Astrocyte (in vitro differentiated cells and primary cell): ENCODE data around the gene ADAMTS16. TPM values are rescaled to one million over a fixed set of nuclear protein-coding genes. Genes with fewer than 3 reads are reported as not detected.

Source experiments
- DNase-seq: peaks from one replicate; pipeline ENCODE4 v3.0.0-alpha.2; 2010; ENCODE audit warnings: low read depth
- FAIRE-seq: peaks from 2 replicates; lab custom pipeline; 2011; peaks lifted over from hg19 to GRCh38; lab: Jason Lieb, UNC
- H2AFZ ChIP-seq: 2 replicates; pipeline ENCODE4 v1.6.0; 2012; ENCODE audit warnings: low read depth, low read length, inconsistent platforms
- H3K27ac ChIP-seq: 2 replicates; pipeline ENCODE4 v1.5.1; 2011; ENCODE audit warnings: low read depth, low read length, inconsistent platforms
- H3K27me3 ChIP-seq: 2 replicates; pipeline ENCODE4 v1.6.0; 2011; ENCODE audit warnings: low read length, inconsistent platforms; ENCODE audit not compliant: insufficient read depth
- H3K36me3 ChIP-seq: 2 replicates; pipeline ENCODE4 v1.5.1; 2011; ENCODE audit warnings: low read length, inconsistent platforms; ENCODE audit not compliant: insufficient read depth
- H3K4me1 ChIP-seq: 2 replicates; pipeline ENCODE4 v1.5.1; 2011; ENCODE audit warnings: low read length, inconsistent platforms; ENCODE audit not compliant: insufficient read depth
- H3K4me2 ChIP-seq: 2 replicates; pipeline ENCODE4 v1.6.0; 2012; ENCODE audit warnings: low read length, inconsistent platforms
- H3K4me3 ChIP-seq: 2 replicates; pipeline ENCODE4 v1.5.1; 2011; ENCODE audit warnings: low read depth, mild to moderate bottlenecking, low read length, inconsistent platforms; ENCODE audit not compliant: insufficient read depth
- H3K79me2 ChIP-seq: 2 replicates; pipeline ENCODE4 v1.6.0; 2012; ENCODE audit warnings: mild to moderate bottlenecking, low read length, inconsistent platforms; ENCODE audit not compliant: insufficient read depth
- H3K9ac ChIP-seq: 2 replicates; pipeline ENCODE4 v1.6.0; 2012; ENCODE audit warnings: mild to moderate bottlenecking, low read length, inconsistent platforms
- H3K9me3 ChIP-seq: 2 replicates; pipeline ENCODE4 v1.5.1; 2012; ENCODE audit warnings: low read depth, mild to moderate bottlenecking, low read length, inconsistent platforms; ENCODE audit not compliant: insufficient read depth
- H4K20me1 ChIP-seq: 2 replicates; pipeline ENCODE4 v1.6.0; 2012; ENCODE audit warnings: low read length, inconsistent platforms; ENCODE audit not compliant: insufficient read depth
- H3K27ac Mint-ChIP-seq: one replicate; pipeline ENCODE4 v1.8.0; 2021; ENCODE audit warnings: mild to moderate bottlenecking, mixed read lengths; ENCODE audit not compliant: unreplicated experiment
- H3K27me3 Mint-ChIP-seq: one replicate; pipeline ENCODE4 v1.8.0; 2021; ENCODE audit warnings: low read depth, mixed read lengths; ENCODE audit not compliant: unreplicated experiment
- H3K36me3 Mint-ChIP-seq: one replicate; pipeline ENCODE4 v1.8.0; 2021; ENCODE audit warnings: low read depth, mixed read lengths; ENCODE audit not compliant: unreplicated experiment
- H3K4me1 Mint-ChIP-seq: one replicate; pipeline ENCODE4 v1.8.0; 2021; ENCODE audit warnings: low read depth, mixed read lengths; ENCODE audit not compliant: unreplicated experiment
- H3K4me3 Mint-ChIP-seq: one replicate; pipeline ENCODE4 v1.8.0; 2021; ENCODE audit warnings: mild to moderate bottlenecking, moderate library complexity, mixed read lengths; ENCODE audit not compliant: unreplicated experiment
- H3K9me3 Mint-ChIP-seq: one replicate; pipeline ENCODE4 v1.8.0; 2021; ENCODE audit warnings: mild to moderate bottlenecking, mixed read lengths; ENCODE audit not compliant: unreplicated experiment
- EZH2 ChIP-seq: IDR thresholded peaks from 2 replicates; pipeline ENCODE4 v1.6.1; 2012; ENCODE audit warnings: mild to moderate bottlenecking, low read length, inconsistent platforms; ENCODE audit not compliant: insufficient read depth
- total RNA-seq: library from RNA; stranded (reverse); gene quantifications from 2 replicates; pipeline ENCODE4 v1.2.1, GENCODE V29; 2021
- TF ChIP-seq, protein P1 (sequence below): IDR thresholded peaks from 2 replicates; pipeline ENCODE4 v1.5.1; 2011; ENCODE audit warnings: low read depth, mild to moderate bottlenecking, inconsistent platforms, low read length, moderate library complexity; ENCODE audit not compliant: insufficient read depth

The ADAMTS16 gene
- total RNA-seq, 1 donor from 2014 or later = 5.7 TPM

DNA sequence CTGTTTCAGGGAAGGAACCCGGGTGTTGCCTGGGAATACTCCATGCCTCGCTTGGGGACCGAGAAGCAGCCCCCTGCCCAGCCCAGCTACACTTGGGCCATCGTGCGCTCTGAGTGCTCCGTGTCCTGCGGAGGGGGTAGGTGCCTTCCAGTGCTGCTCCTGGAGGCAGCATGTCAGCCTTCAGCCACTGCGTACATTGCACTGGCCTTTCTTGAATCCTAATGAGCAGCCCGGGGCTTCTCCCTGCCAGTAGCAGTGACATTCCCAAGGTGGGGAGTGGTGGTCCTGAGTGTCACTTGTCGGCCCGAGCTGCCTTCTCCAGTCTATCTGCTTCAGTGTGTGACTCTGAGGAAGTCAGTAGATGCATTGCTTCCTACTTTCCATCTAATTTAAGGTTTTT lies 101.9 kb downstream of the ADAMTS16 start:
- H4K20me1 ChIP-seq = no peaks in the 10 kb centered on the region
- H3K9ac ChIP-seq = no peak overlapping the region
- Mint-ChIP-seq H3K27me3 (peaks cover 5% of the 10 kb centered on the region), H3K4me3 (no peak overlapping the region), H3K9me3 (peaks cover 8% of the 10 kb centered on the region), H3K36me3 (peaks cover 33% of the 10 kb centered on the region), H3K27ac (no peak overlapping the region), H3K4me1 (no peaks in the 10 kb centered on the region)
- H3K4me1 ChIP-seq = no peaks in the 10 kb centered on the region
- H3K27me3 ChIP-seq = no peaks in the 10 kb centered on the region
- no peak overlapping the region for H3K4me3 ChIP-seq
- no peaks in the 10 kb centered on the region for H3K9me3 ChIP-seq
- H3K36me3 ChIP-seq = peaks cover 12% of the 10 kb centered on the region
- DNase-seq (no peak), FAIRE-seq (no peak)
- TF ChIP-seq, protein P1, sequence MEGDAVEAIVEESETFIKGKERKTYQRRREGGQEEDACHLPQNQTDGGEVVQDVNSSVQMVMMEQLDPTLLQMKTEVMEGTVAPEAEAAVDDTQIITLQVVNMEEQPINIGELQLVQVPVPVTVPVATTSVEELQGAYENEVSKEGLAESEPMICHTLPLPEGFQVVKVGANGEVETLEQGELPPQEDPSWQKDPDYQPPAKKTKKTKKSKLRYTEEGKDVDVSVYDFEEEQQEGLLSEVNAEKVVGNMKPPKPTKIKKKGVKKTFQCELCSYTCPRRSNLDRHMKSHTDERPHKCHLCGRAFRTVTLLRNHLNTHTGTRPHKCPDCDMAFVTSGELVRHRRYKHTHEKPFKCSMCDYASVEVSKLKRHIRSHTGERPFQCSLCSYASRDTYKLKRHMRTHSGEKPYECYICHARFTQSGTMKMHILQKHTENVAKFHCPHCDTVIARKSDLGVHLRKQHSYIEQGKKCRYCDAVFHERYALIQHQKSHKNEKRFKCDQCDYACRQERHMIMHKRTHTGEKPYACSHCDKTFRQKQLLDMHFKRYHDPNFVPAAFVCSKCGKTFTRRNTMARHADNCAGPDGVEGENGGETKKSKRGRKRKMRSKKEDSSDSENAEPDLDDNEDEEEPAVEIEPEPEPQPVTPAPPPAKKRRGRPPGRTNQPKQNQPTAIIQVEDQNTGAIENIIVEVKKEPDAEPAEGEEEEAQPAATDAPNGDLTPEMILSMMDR = no peak
- TF ChIP-seq EZH2 = no peak
- no peak overlapping the region for H3K27ac ChIP-seq
- H3K79me2 ChIP-seq = no peaks in the 10 kb centered on the region
- no peak overlapping the region for H2AFZ ChIP-seq
- H3K4me2 ChIP-seq = no peak overlapping the region

DNA sequence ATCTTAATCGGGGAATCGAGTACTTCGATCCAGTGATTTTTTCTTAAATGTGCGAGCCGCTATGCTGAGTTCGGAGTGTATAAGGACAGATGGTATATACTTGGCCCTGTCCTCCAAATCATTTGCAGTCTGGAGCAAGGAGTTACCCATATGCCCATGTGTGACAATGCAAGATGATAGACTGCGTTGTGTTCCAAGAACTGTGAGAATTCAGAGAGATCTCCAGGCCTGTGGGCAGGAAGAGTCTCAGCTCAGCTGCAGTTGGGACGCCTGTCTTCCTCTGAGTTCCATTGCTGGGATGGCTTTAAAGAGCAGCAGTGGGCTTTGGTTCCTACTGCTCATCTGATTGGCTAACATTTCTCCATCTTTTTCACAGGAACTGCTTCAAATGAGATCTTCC lies 106.6 kb downstream of the ADAMTS16 start:
- Mint-ChIP-seq H3K27me3 (peaks cover 10% of the 10 kb centered on the region), H3K27ac (no peak overlapping the region), H3K4me3 (no peak overlapping the region), H3K36me3 (peaks cover 16% of the 10 kb centered on the region), H3K9me3 (peaks cover 9% of the 10 kb centered on the region), H3K4me1 (peaks cover 2% of the 10 kb centered on the region)
- H3K4me2 ChIP-seq = no peak overlapping the region
- H3K4me1 ChIP-seq = no peaks in the 10 kb centered on the region
- H3K9ac ChIP-seq = no peak overlapping the region
- no peaks in the 10 kb centered on the region for H3K79me2 ChIP-seq
- DNase-seq = no peak
- no peaks in the 10 kb centered on the region for H3K27me3 ChIP-seq
- FAIRE-seq = no peak
- H4K20me1 ChIP-seq = no peaks in the 10 kb centered on the region
- no peaks in the 10 kb centered on the region for H3K9me3 ChIP-seq
- no peak overlapping the region for H3K4me3 ChIP-seq
- TF ChIP-seq EZH2 = no peak
- TF ChIP-seq, protein P1 = no peak
- no peak overlapping the region for H3K27ac ChIP-seq
- H3K36me3 ChIP-seq = peaks cover 9% of the 10 kb centered on the region
- no peak overlapping the region for H2AFZ ChIP-seq

DNA sequence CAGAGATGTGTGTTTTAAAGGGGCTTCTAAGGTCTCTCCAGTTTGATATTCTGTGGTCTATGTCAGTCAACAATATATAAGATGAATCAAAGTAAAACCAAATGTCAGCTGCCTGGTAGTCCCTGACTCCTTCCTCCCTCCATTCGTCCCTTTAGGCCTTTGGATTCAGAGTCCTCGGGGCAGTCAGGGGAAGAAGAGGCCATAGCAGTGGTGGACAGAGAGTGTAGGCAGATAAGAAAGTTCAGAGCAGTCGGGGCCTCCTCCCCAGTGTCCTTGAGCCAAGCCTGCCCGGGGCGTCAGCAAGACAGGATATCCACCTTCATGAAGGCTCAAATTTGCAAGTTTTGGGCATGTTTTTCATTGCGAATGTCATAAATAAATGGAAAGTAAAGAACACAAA lies 110.6 kb downstream of the ADAMTS16 start:
- Mint-ChIP-seq H3K27me3 (peaks cover 8% of the 10 kb centered on the region), H3K27ac (no peak overlapping the region), H3K4me3 (no peak overlapping the region), H3K9me3 (peaks cover 22% of the 10 kb centered on the region), H3K36me3 (peaks cover 14% of the 10 kb centered on the region), H3K4me1 (peaks cover 2% of the 10 kb centered on the region)
- FAIRE-seq = no peak
- peaks cover 14% of the 10 kb centered on the region for H3K9me3 ChIP-seq
- no peak overlapping the region for H3K4me2 ChIP-seq
- TF ChIP-seq EZH2 = no peak
- TF ChIP-seq, protein P1 = no peak
- no peak overlapping the region for H3K4me3 ChIP-seq
- H3K27ac ChIP-seq = no peak overlapping the region
- H2AFZ ChIP-seq = no peak overlapping the region
- no peaks in the 10 kb centered on the region for H4K20me1 ChIP-seq
- H3K9ac ChIP-seq = no peak overlapping the region
- no peak for DNase-seq
- no peaks in the 10 kb centered on the region for H3K4me1 ChIP-seq
- no peaks in the 10 kb centered on the region for H3K27me3 ChIP-seq
- no peaks in the 10 kb centered on the region for H3K79me2 ChIP-seq
- H3K36me3 ChIP-seq = peaks cover 9% of the 10 kb centered on the region
